ENCODE results near the gene KCNH1. TPM values are rescaled to one million over a fixed set of nuclear protein-coding genes. Genes with fewer than 3 reads are reported as not detected.

The KCNH1 gene
- total and polyA plus RNA-seq, 2 experiments from 2014 or later = 0.28 TPM; not detected in 1

GRCh38 chr1:210796421-210796820 lies 337.5 kb downstream of the KCNH1 start:
- H3K4me1 Mint-ChIP-seq = no peaks in the 10 kb centered on the region
- Histone ChIP-seq H3K4me3 (no peak overlapping the region), H3F3A (replicated peaks; ENCODE audit: low read depth) (no peaks in the 10 kb centered on the region), H3K4me2 (no peak overlapping the region), H3K36me3 (ENCODE audit: insufficient read depth) (no peaks in the 10 kb centered on the region), H3K4me1 (ENCODE audit: insufficient read depth) (no peaks in the 10 kb centered on the region), H3K9me2 (ENCODE audit: insufficient read depth) (0 out of 2 replicates have a peak, but pooled peaks cover 5% of the 10 kb centered on the region), H3K27ac (ENCODE audit: low read depth) (no peak overlapping the region), H3K27me3 (ENCODE audit: insufficient read depth) (no peaks in the 10 kb centered on the region), H3K79me2 (replicated peaks; ENCODE audit: insufficient read depth) (no peaks in the 10 kb centered on the region), H2AFZ (no peak overlapping the region), H4K20me1 (replicated peaks; ENCODE audit: insufficient read depth) (no peaks in the 10 kb centered on the region)
- H3K27me3 Mint-ChIP-seq (ENCODE audit: insufficient read depth, low read depth, poor library complexity) = peaks cover 3% of the 10 kb centered on the region
- no peak for TF ChIP-seq EZH2 (IDR thresholded peaks at IDR 0.05; ENCODE audit: low read depth, unreplicated experiment)
- TF ChIP-seq CTCF (conservative IDR thresholded peaks at IDR 0.05; ENCODE audit: low read depth in 2 of 2) = no peak
- TF ChIP-seq NANOG (IDR thresholded peaks at IDR 0.05; ENCODE audit: borderline replicate concordance) = no peak
- no peaks in the 10 kb centered on the region for H3K36me3 Mint-ChIP-seq (ENCODE audit: low read depth)
- H3K4me3 Mint-ChIP-seq = no peak overlapping the region
- DNase-seq (ENCODE audit: low spot score) = no peak
- ATAC-seq = no peak
- no peak overlapping the region for H3K27ac Mint-ChIP-seq
- H3K9me3 Mint-ChIP-seq = no peaks in the 10 kb centered on the region

- Mint-ChIP-seq H3K27me3 (ENCODE audit: insufficient read depth, low read depth, poor library complexity) (peaks cover 3% of the 10 kb centered on the region), H3K9me3 (no peaks in the 10 kb centered on the region), H3K36me3 (ENCODE audit: low read depth) (no peaks in the 10 kb centered on the region), H3K4me1 (no peaks in the 10 kb centered on the region), H3K4me3 (no peak overlapping the region), H3K27ac (no peak overlapping the region)
- Histone ChIP-seq H3K9me2 (ENCODE audit: insufficient read depth) (0 out of 2 replicates have a peak, but pooled peaks cover 5% of the 10 kb centered on the region), H3F3A (replicated peaks; ENCODE audit: low read depth) (no peaks in the 10 kb centered on the region), H4K20me1 (replicated peaks; ENCODE audit: insufficient read depth) (no peaks in the 10 kb centered on the region), H3K27me3 (ENCODE audit: insufficient read depth) (no peaks in the 10 kb centered on the region), H3K79me2 (replicated peaks; ENCODE audit: insufficient read depth) (no peaks in the 10 kb centered on the region), H3K4me1 (ENCODE audit: insufficient read depth) (no peaks in the 10 kb centered on the region), H2AFZ (no peak overlapping the region), H3K4me3 (no peak overlapping the region), H3K27ac (ENCODE audit: low read depth) (no peak overlapping the region), H3K36me3 (ENCODE audit: insufficient read depth) (no peaks in the 10 kb centered on the region), H3K4me2 (no peak overlapping the region)
- ATAC-seq (no peak), DNase-seq (ENCODE audit: low spot score) (no peak)
- TF ChIP-seq ETS1 (IDR thresholded peaks at IDR 0.05) (no peak), CTCF (conservative IDR thresholded peaks at IDR 0.05; ENCODE audit: low read depth in 2 of 2) (no peak), JUNB (IDR thresholded peaks at IDR 0.05; ENCODE audit: unreplicated experiment) (no peak), STAT1 (IDR thresholded peaks at IDR 0.05; ENCODE audit: unreplicated experiment) (no peak), POLR2AphosphoS5 (IDR thresholded peaks at IDR 0.05; ENCODE audit: low read depth) (no peak), ZNF331 (CRISPR knock-in tag; IDR thresholded peaks at IDR 0.05; ENCODE audit: low read depth) (no peak), REST (IDR thresholded peaks at IDR 0.05; ENCODE audit: unreplicated experiment) (no peak), EZH2phosphoT487 (IDR thresholded peaks at IDR 0.05; ENCODE audit: unreplicated experiment) (no peak), NANOG (IDR thresholded peaks at IDR 0.05; ENCODE audit: borderline replicate concordance) (no peak), EZH2 (IDR thresholded peaks at IDR 0.05; ENCODE audit: low read depth, unreplicated experiment) (no peak), ZNF114 (CRISPR knock-in tag; IDR thresholded peaks at IDR 0.05) (no peak), CREB1 (CRISPR knock-in tag; IDR thresholded peaks at IDR 0.05; ENCODE audit: low read depth) (no peak)
Measured at GRCh38 chr1:210794445-210794844, 339.5 kb downstream of the KCNH1 start.

Measured in GM23338 (cell line).